ENCODE data around the gene OCIAD1.
"Not testable (repeated sequence)": the region's sequence is repeated elsewhere in the genome, so short reads cannot be mapped to it uniquely, and the experiment has no call there.

The OCIAD1 gene

GRCh38 chr4:48858130-48858529, 27.2 kb downstream of the OCIAD1 start:
- no peak for DNase-seq (ENCODE audit: low read depth, low spot score)
- Histone ChIP-seq H3K9ac (ENCODE audit: insufficient read length) (no peak overlapping the region), H3K36me3 (ENCODE audit: insufficient read depth, low read length) (peaks cover 45% of the 10 kb centered on the region), H3K9me3 (ENCODE audit: low read depth, low read length) (no peaks in the 10 kb centered on the region), H3K27ac (no peak overlapping the region), H3K4me3 (no peak overlapping the region)
- TF ChIP-seq EZH2 (IDR thresholded peaks at IDR 0.05) (no peak), FOXP2 (optimal IDR thresholded peaks at IDR 0.05; ENCODE audit: control extremely low read depth, extremely low read length, insufficient read depth) (no peak), POLR2AphosphoS5 (IDR thresholded peaks at IDR 0.05; ENCODE audit: borderline replicate concordance, low read depth, low read length) (no peak)

GRCh38 chr4:48862038-48862437, 31.1 kb downstream of the OCIAD1 start:
- peaks cover 28% of the 10 kb centered on the region for H3K36me3 ChIP-seq (ENCODE audit: insufficient read depth, low read length)

GRCh38 chr4:48862661-48863060, 31.8 kb downstream of the OCIAD1 start:
- no peak overlapping the region for H3K9ac ChIP-seq (ENCODE audit: insufficient read length)
- H3K27ac ChIP-seq = no peak overlapping the region
- DNase-seq (ENCODE audit: low read depth, low spot score) = no peak
- no peak overlapping the region for H3K4me3 ChIP-seq
- peaks cover 23% of the 10 kb centered on the region for H3K36me3 ChIP-seq (ENCODE audit: insufficient read depth, low read length)
- no peaks in the 10 kb centered on the region for H3K9me3 ChIP-seq (ENCODE audit: low read depth, low read length)
- no peak for TF ChIP-seq POLR2AphosphoS5 (IDR thresholded peaks at IDR 0.05; ENCODE audit: borderline replicate concordance, low read depth, low read length)
- no peak for TF ChIP-seq FOXP2 (optimal IDR thresholded peaks at IDR 0.05; ENCODE audit: control extremely low read depth, extremely low read length, insufficient read depth)
- TF ChIP-seq EZH2 (IDR thresholded peaks at IDR 0.05) = no peak

More at GRCh38 chr4:48862038-48862437, 31.1 kb downstream of the OCIAD1 start:
- TF ChIP-seq EZH2 (IDR thresholded peaks at IDR 0.05) (no peak), FOXP2 (optimal IDR thresholded peaks at IDR 0.05; ENCODE audit: control extremely low read depth, extremely low read length, insufficient read depth) (no peak), POLR2AphosphoS5 (IDR thresholded peaks at IDR 0.05; ENCODE audit: borderline replicate concordance, low read depth, low read length) (no peak)
- no peak overlapping the region for H3K4me3 ChIP-seq
- no peaks in the 10 kb centered on the region for H3K9me3 ChIP-seq (ENCODE audit: low read depth, low read length)
- DNase-seq (ENCODE audit: low read depth, low spot score) = no peak
- no peak overlapping the region for H3K27ac ChIP-seq
- H3K9ac ChIP-seq (ENCODE audit: insufficient read length) = no peak overlapping the region

- Histone ChIP-seq H3K27ac (no peak overlapping the region), H3K36me3 (ENCODE audit: insufficient read depth, low read length) (peaks cover 14% of the 10 kb centered on the region), H3K9ac (ENCODE audit: insufficient read length) (no peak overlapping the region), H3K4me3 (no peak overlapping the region), H3K9me3 (ENCODE audit: low read depth, low read length) (no peaks in the 10 kb centered on the region)
- DNase-seq (ENCODE audit: low read depth, low spot score) = no peak
- no peak for TF ChIP-seq POLR2AphosphoS5 (IDR thresholded peaks at IDR 0.05; ENCODE audit: borderline replicate concordance, low read depth, low read length)
- TF ChIP-seq FOXP2 (optimal IDR thresholded peaks at IDR 0.05; ENCODE audit: control extremely low read depth, extremely low read length, insufficient read depth) = no peak
- no peak for TF ChIP-seq EZH2 (IDR thresholded peaks at IDR 0.05)
Observed at GRCh38 chr4:48863728-48864127, 32.8 kb downstream of the OCIAD1 start.

- H3K27ac ChIP-seq; H3K4me3 ChIP-seq; H3K9ac ChIP-seq (ENCODE audit: insufficient read length); H3K9me3 ChIP-seq (ENCODE audit: low read depth, low read length); DNase-seq (ENCODE audit: low read depth, low spot score): not testable (repeated sequence)
- peaks cover 11% of the 10 kb centered on the region for H3K36me3 ChIP-seq (ENCODE audit: insufficient read depth, low read length)
Observed at GRCh38 chr4:48864696-48865095, 33.8 kb downstream of the OCIAD1 start.

GRCh38 chr4:48877827-48878535, 47.1 kb downstream of the OCIAD1 start:
- no peak for DNase-seq (ENCODE audit: low read depth, low spot score)
- no peak overlapping the region for H3K9ac ChIP-seq (ENCODE audit: insufficient read length)
- TF ChIP-seq EZH2 (IDR thresholded peaks at IDR 0.05) (no peak), POLR2AphosphoS5 (IDR thresholded peaks at IDR 0.05; ENCODE audit: borderline replicate concordance, low read depth, low read length) (no peak), FOXP2 (optimal IDR thresholded peaks at IDR 0.05; ENCODE audit: control extremely low read depth, extremely low read length, insufficient read depth) (no peak)
- H3K9me3 ChIP-seq (ENCODE audit: low read depth, low read length) = no peaks in the 10 kb centered on the region
- H3K27ac ChIP-seq = no peak overlapping the region
- no peaks in the 10 kb centered on the region for H3K36me3 ChIP-seq (ENCODE audit: insufficient read depth, low read length)
- H3K4me3 ChIP-seq = no peak overlapping the region

- no peak overlapping the region for H3K27ac ChIP-seq
- TF ChIP-seq EZH2 (IDR thresholded peaks at IDR 0.05) (no peak), FOXP2 (optimal IDR thresholded peaks at IDR 0.05; ENCODE audit: control extremely low read depth, extremely low read length, insufficient read depth) (no peak), POLR2AphosphoS5 (IDR thresholded peaks at IDR 0.05; ENCODE audit: borderline replicate concordance, low read depth, low read length) (no peak)
- no peak overlapping the region for H3K4me3 ChIP-seq
- H3K36me3 ChIP-seq (ENCODE audit: insufficient read depth, low read length) = no peaks in the 10 kb centered on the region
- H3K9me3 ChIP-seq (ENCODE audit: low read depth, low read length) = no peaks in the 10 kb centered on the region
- no peak overlapping the region for H3K9ac ChIP-seq (ENCODE audit: insufficient read length)
- no peak for DNase-seq (ENCODE audit: low read depth, low spot score)
Observed at GRCh38 chr4:48879561-48880442, 48.9 kb downstream of the OCIAD1 start.

GRCh38 chr4:48881646-48882045, 50.8 kb downstream of the OCIAD1 start:
- not testable (repeated sequence) for DNase-seq (ENCODE audit: low read depth, low spot score); H3K9ac ChIP-seq (ENCODE audit: insufficient read length); H3K36me3 ChIP-seq (ENCODE audit: insufficient read depth, low read length); H3K27ac ChIP-seq; H3K9me3 ChIP-seq (ENCODE audit: low read depth, low read length); H3K4me3 ChIP-seq

- not testable (repeated sequence) for H3K9me3 ChIP-seq (ENCODE audit: low read depth, low read length); H3K9ac ChIP-seq (ENCODE audit: insufficient read length); H3K4me3 ChIP-seq; H3K27ac ChIP-seq; DNase-seq (ENCODE audit: low read depth, low spot score); H3K36me3 ChIP-seq (ENCODE audit: insufficient read depth, low read length)
Observed at GRCh38 chr4:48889750-48890149, 58.9 kb downstream of the OCIAD1 start.

All from SK-N-MC (cell line).